Left colon (tissue), 2 donors: ENCODE measurements around the gene NLK. TPM values are rescaled to one million over a fixed set of nuclear protein-coding genes. Genes with fewer than 3 reads are reported as not detected.
A peak's percentile ranks its signal among the peaks of the same experiment; 100 is the strongest.
"Not testable (repeated sequence)": the region's sequence is repeated elsewhere in the genome, so short reads cannot be mapped to it uniquely, and the experiment has no call there.

Experiments used
- ATAC-seq: fragments of 200-7000 bp; cut with Tn5 transposase; one replicate; pipeline ENCODE4 v1.9.1; 2020; ENCODE audit warnings: mild to moderate bottlenecking, moderate library complexity
- DNase-seq, 2 donors: peaks; one replicate each; pipeline ENCODE4 v3.0.0-alpha.2; 2020
- intact Hi-C, 2 donors: fragments of 100-400 bp; cut with DNase I in 1 of 2; cut with micrococcal nuclease in 1 of 2; formaldehyde crosslinking; loops; one replicate each; pipeline versions ENCODE4 v1.11.2 to v1.14.0; 2022; cut with DNase I, micrococcal nuclease
- total RNA-seq, 2 donors: library from RNA; stranded (reverse); fragmentation: NEBNext Ultra II Directional; extraction: Animal tissue kit (Norgen Biotek cat#: 25700); gene quantifications; one replicate each; pipeline ENCODE4 v1.2.1, GENCODE V29; 2021
- donor health status: DM: no; HTN: no; CAD: no.
- donor health status: DM: yes; HTN: yes; CAD: no.

NLK gene
- total RNA-seq, 2 donors from 2014 or later: 22.6 to 25.2 TPM

DNA sequence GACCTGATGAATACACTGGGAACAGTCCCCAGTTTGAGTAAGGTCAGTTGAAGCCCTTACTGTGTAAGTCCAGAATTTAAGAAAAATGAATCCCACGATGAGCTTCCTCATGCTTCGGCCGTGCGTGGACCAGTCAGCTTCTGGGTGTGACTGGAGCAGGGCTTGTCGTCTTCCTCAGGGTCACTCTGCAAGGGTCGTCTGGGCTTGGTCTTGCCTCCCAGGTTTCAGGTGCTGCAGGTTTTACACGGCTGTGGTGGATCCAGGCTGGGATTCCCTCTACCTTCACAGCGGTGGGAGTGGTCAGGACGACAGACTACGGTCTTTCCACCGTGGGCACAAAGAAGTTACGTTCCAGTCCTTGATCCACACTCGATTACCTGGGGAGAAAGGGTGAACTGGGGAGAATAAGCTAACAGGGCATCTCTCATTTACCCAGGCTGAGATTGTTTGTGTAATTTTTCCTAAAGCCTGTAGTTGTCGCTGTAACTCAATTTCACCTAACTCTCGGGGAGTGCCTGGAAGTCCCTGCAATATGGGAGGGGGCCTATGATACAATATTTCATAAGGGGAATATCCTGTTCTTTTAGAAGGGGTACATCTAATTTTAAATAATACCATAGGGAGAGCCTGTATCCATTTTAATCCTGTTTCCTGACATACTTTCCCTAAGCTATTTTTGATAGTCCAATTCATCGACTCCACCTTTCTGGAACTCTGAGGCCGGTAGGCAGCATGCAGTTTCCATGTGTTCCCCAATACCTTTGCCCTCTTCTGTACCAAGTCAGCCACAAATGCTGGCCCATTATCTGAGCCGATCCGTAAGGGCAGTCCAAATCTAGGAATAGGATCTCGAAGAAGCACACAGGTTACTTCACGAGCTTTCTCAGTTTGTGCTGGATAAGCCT, 190.7 kb downstream of the NLK start:
- peak in 1 of 2 donors; percentile 15 for DNase-seq
- ATAC-seq, intact Hi-C loops: not testable (repeated sequence)

DNA sequence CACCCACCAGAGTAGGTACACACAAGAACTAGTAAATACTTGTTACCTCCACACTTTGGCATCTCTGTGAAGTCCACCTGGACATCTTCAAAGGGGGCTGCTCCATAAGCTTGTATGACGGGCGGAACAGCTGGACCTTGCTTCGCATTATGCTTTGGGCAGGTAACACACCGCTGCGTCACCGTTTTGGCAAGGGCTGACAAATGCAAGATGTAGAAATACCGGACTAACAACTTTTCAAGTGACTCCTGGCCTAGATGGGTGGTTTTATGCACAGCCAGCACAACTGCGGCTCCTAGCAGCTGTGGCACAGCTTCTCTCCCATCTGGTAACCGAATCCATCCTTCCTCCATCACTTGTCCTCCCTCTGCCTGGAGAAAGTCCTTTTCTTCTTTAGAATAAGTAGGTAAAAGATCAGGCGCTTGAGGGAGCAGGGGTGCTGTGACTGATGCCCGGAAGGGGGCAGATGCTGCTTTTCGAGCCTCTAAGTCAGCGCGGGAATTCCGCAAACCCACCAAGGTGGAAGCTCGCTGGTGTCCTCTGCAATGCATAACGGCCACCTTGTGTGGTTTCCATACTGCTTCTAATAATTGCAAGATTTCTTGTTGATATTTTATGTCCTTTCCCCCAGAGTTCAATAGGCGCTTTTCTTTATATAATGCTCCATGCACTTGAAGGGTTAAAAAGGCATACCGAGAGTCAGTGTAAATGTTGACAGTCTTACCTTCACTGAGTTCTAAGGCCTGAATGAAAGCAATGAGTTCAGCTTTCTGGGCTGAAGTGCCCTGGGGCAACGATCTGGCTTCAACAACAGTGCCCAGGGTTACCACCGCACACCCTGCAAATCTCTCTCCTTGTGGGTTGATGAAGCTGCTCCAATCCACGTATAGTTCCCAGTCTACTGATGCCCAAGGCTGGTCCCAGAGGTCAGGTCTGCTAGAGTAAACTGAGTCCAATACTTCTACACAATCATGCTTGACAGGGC, 191.7 kb downstream of the NLK start:
- intact Hi-C loops: not testable (repeated sequence)
- DNase-seq (peak; percentile 77 to 84), ATAC-seq (peak; percentile 78)

DNA sequence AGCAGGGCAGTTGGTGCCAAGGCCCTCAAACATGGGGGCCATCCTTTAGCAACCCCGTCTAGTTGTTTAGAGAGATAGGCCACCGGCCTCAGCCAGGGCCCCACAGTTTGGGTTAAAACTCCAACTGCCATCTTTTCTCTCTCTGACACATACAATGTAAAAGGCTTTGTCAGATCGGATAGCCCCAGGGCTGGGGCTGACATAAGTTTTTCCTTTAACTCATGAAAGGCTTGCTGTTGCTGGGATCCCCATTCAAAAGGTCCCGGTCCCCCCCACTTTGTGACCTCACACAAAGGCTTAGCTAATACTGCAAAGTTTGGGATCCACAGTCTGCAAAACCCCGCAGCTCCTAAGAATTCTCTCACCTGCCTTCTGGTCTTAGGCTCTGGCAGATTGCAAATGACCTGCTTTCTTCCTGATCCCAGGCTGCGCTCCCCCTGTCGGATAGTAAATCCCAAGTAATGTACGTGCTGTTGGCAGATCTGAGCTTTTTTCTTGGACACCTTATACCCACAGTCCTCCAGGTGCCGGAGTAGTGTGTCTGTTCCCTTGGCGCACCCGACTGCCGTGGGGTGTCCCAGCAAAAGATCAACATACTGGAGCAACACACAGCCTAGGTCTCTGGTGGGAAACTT, 192.7 kb downstream of the NLK start:
- intact Hi-C loops, ATAC-seq, DNase-seq: not testable (repeated sequence)

DNA sequence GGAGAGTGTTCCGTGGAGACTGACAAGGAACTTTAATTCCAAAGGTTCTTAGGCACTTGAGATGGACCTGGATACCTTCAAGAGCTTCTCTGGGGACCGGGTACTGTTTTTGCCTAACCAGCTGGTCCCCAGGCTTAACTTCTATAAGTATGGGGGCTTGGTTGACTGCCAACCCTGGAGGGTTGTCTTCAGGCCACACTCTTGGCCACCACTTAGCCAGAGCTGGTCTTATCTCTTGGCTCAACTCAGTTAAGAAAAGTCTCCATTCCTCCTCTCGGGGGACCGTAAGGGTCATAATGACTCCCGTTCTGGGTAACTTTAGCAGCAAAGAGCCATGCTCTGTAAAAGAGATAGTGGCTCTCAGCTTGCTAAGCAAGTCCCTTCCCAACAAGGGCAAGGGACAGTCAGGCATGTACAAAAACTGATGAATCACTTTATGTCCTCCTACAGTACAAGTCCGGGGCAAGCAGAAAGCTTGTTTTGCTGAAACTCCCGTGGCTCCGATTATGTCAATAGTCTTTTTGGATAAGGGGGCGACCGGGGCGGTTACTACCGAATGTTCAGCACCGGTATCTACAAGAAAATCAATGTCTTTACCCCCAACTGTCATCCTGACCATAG, 193.7 kb downstream of the NLK start:
- intact Hi-C loops, ATAC-seq, DNase-seq: not testable (repeated sequence)

DNA sequence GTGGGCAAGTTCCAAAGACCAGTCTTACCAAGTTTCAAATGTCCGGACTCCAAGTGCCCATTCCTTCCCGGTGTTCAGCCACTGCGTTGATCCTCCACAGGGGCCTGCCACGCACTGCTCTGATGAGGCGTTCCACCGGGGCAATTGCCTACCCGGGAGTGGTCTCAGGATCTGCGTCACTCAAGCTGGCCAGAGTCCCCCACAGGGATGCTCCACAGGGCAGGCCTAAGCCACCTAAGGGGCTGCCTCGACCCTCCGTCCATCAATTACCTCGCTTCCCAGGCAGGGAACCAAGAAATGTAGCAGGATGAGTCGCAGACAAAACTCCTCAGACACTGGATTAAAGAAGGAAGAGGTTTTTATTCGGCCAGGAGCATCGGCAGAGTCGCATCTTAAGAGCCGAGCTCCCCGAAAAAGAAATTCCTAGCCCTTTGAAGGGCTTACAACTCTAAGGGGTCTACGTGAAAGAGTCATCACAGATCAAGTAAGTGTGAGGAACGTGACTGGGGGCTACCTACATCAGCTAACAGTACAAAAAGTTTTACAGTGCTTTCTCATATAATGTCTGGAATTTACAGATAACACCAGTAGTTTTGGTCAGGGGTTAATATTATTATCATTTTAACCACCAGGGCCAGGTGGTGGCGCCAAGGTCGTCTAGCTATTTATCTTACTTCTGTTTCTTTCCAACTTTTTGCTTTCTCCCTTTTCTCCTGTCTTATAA, 196.2 kb downstream of the NLK start:
- ATAC-seq, intact Hi-C loops, DNase-seq: not testable (repeated sequence)

DNA sequence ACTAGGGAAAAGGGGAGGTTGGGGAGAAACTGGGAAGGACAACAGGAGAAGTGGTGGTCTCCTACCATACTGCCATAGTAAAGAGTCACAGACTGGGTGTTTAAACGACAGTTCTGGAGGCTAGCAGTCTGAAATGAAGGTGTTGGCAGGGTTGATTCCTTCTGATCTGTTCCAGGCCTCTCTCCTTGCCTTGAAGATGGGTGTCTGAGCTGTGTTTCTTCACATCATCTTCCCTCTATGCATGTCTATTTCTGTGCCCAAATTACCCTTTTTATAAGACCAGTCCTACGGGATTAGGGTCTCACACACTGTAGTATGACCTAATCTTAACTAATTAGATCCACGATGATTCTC, 196.8 kb downstream of the NLK start:
- DNase-seq (no peak), ATAC-seq (no peak)
- intact Hi-C loops: no loop called here

DNA sequence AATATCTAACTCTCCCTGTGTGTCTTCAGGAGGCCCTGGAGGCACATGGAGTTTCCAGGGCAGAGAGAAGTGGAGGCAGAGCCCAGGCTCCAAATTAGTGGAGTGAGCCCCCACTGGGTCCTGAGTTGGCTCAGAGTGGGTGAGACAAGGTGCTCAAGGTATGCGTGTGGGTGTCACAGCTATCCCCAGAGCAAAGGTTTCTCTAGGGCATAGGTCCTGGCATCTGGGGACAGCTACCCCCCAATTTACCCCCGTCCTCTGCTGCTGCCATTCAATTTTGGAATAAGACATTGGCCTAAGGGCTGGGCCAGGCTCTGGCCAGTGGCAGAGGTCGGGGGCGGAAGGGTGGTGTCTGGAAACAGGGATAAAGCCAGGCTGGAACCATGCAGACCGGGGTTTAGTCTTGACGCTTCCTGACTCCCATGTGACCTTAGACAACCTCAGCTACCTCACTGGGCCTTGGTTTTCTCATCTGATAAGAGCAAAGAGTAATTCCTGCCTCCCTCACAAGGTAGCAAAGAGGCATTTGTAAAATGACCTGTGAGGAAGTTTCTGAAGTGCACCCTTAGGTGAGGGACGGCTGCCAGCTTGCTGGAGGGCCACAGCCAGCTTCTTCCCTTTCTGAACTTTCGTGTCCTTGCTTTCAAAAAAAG, 198.3 kb downstream of the NLK start:
- no peak for ATAC-seq
- no peak for DNase-seq
- intact Hi-C loops: no loop called here

DNA sequence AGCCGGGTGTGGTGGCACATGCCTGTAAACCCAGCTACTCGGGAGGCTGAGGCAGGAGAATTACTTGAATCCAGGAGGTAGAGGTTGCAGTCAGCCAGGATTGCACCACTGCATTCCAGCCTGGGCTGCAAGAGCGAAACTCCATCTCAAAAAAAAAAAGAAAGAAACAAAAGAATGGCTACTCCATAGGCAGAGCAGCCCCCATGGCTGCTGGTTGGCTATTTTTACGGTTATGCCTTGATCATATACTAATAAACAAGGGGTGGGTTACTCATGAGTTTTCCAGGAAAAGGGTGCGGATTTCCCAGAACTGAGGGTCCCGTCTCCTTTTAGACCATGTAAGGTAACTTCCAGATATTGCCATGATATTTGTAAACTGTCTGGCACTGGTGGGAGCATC, 200.3 kb downstream of the NLK start:
- ATAC-seq: no peak
- intact Hi-C loops: no loop called here

DNA sequence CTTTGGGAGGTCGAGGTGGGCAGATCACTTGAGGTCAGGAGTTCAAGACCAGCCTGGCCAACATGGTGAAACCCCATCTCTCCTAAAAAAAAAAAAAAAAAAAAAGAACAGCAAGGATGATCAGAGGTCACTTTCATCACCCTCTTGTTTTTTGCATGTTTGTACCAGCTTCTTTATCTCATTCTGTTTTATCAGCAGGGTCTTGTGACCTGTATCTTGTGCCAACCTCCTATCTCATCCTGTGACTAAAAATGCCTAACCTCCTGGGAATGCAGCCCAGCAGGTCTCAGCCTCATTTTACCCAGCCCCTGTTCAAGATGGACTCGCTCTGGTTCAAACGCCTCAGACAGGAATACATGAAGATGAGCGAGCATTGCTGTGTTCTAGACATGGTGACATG, 200.8 kb downstream of the NLK start:
- ATAC-seq, intact Hi-C loops, DNase-seq: not testable (repeated sequence)

More for the DNA sequence above, 200.3 kb downstream of the NLK start:
- DNase-seq: no peak

DNA sequence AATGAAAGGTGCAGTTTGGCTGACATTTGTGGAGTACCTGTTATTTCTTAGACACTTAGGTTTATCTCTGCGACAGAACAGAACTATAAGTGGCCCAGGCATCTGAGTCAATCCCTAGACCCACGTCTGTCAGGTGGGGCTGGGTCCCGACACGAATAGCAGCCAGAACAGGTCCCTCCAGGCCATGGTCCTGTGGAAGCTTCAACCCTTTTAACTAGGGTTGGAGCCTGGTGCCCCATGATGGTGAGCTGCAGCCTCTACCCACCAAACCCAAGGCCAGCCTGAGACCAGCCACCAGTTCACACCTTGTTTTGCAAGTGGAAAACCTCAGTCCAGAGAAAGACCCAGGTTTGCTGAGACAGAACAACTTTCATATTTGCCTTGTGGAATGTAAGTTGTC, 202.0 kb downstream of the NLK start:
- ATAC-seq (no peak), DNase-seq (no peak)
- intact Hi-C loops: no loop called here

Other genes with a start within 250 kb of the NLK start
- gene NOS2, start 242.1 kb upstream of the NLK start, total RNA-seq: 10 to 100 TPM; 11.6 to 48.3 TPM
- 1 to 10 TPM; 3.0 to 3.8 TPM for gene LYRM9, start 149.3 kb upstream of the NLK start, total RNA-seq